Sigmoid colon (tissue), 7 donors: ENCODE results near the gene RAB4A. TPM values are rescaled to one million over a fixed set of nuclear protein-coding genes. Genes with fewer than 3 reads are reported as not detected.
A peak's percentile ranks its signal among the peaks of the same experiment; 100 is the strongest.

Experiments
- DNase-seq: peaks from one replicate; pipeline ENCODE4 v3.0.0-alpha.2; 2019
- H3K27ac ChIP-seq, 4 donors: fragments of 200-600 bp; sonication (generic); one replicate each; pipeline ENCODE4 v1.5.1; 2016 to 2019; ENCODE audit warnings: mild to moderate bottlenecking in 1 of 4
- H3K27me3 ChIP-seq, 3 donors: fragments of 200-600 bp; sonication (generic); one replicate each; pipeline ENCODE4 v1.5.1; 2019; ENCODE audit warnings: mild to moderate bottlenecking in 1 of 3
- H3K36me3 ChIP-seq, 4 donors: fragments of 200-600 bp; sonication (generic); one replicate each; pipeline ENCODE4 v1.5.1; 2016 to 2019
- H3K4me1 ChIP-seq, 4 donors: fragments of 200-600 bp; sonication (generic); one replicate each; pipeline ENCODE4 v1.5.1; 2017 to 2019
- H3K4me3 ChIP-seq, 4 donors: fragments of 200-600 bp; sonication (generic); one replicate each; pipeline ENCODE4 v1.5.1; 2017 to 2019; ENCODE audit warnings: mild to moderate bottlenecking in 2 of 4, moderate library complexity in 1 of 4
- H3K9me3 ChIP-seq, 4 donors: fragments of 200-600 bp in 3 of 4; sonication (generic) in 3 of 4; one replicate each; pipeline versions ENCODE4 v1.5.1 to v1.6.1; 2013 to 2019
- EP300 ChIP-seq, 4 donors: sonication (generic); formaldehyde crosslinking; IDR thresholded peaks; one replicate each; pipeline ENCODE4 v1.6.1; 2017; ENCODE audit warnings: antibody characterized with exemption in 4 of 4
- POLR2A ChIP-seq, 2 donors: fragments of 450-650 bp; IDR thresholded peaks; one replicate each; pipeline ENCODE4 v1.6.1; 2016; ENCODE audit warnings: antibody characterized with exemption in 2 of 2, mild to moderate bottlenecking in 2 of 2, moderate library complexity in 2 of 2
- POLR2AphosphoS5 ChIP-seq, 4 donors: sonication (generic); formaldehyde crosslinking; IDR thresholded peaks; one replicate each; pipeline ENCODE4 v1.6.1; 2017; ENCODE audit warnings: antibody characterized with exemption in 4 of 4
- WGBS, 2 donors: extraction: QIAGEN DNeasy Blood & Tissue Kit; methylation state at CpG; one replicate each; pipeline ENCODE4 v1.1.7; 2013; 5-methylcytosine and 5-hydroxymethylcytosine counted together
- intact Hi-C: fragments of 100-400 bp; cut with DNase I; formaldehyde crosslinking; loops from one replicate; pipeline ENCODE4 v1.15.1; 2023
- polyA plus RNA-seq, 3 donors: library from polyadenylated mRNA; stranded (reverse); fragments of 200-250 nt; gene quantifications; one replicate each; pipeline ENCODE4 v1.2.3, GENCODE V29; 2013
- total RNA-seq, 4 donors: library from RNA; depleted of rRNA; stranded (reverse); fragments of >200 nt; gene quantifications; one replicate each; pipeline ENCODE4 v1.1.0, GENCODE V29; 2016
- TF ChIP-seq, protein P1 (sequence below), 4 experiments: fragments of 450-650 bp in 3 of 4; fragments of 200-600 bp in 1 of 4; IDR thresholded peaks; one replicate each; pipeline ENCODE4 v1.5.1; 2016 to 2019; ENCODE audit warnings: antibody characterized with exemption in 4 of 4, mild to moderate bottlenecking in 3 of 4, moderate library complexity in 2 of 4
- donor health status: healthy with polysubstance abuse.
- donor health status: Bipolar disorder and iron deficiency.
- donor health status: healthy.

RAB4A gene
- total and polyA plus RNA-seq, 7 donors: 35.8 to 83.7 (median 52.4) TPM

DNA sequence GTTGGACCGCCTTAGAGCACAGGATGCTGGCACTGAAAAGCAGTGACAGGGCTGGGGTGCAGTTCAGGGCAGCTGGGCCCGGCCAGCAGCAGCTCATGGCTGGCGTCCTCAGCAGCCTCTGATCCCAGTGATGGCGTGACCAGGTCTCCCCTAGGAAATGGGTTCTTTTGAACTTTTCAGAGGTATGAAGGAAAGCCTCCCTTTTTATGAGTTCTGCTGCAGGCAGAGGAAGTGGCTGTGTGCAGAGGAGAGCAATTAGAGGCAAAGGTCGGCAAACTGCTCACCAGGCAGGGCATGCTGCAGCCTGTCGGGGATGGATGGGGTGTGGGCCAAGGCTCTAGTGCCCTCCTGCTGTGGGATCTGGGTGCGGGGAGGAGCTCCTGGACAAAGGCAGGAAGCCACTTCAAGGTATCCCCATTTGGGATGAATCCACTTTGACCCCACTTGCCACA is 45.6 kb upstream of the RAB4A start:
- no peaks in the 10 kb centered on the region for H3K27me3 ChIP-seq
- no peak for DNase-seq
- 24 to 67% methylated on average over 7 of the region's 7 CpGs for WGBS, 2 donors
- H3K4me1 ChIP-seq: peaks cover 0 to 51% (median 23%) of the 10 kb centered on the region in 4 donors
- no peak overlapping the region for H3K4me3 ChIP-seq
- H3K36me3 ChIP-seq: no peaks in the 10 kb centered on the region
- TF ChIP-seq POLR2AphosphoS5 (IDR thresholded peaks at IDR 0.05) (no peak), EP300 (IDR thresholded peaks at IDR 0.05) (no peak), POLR2A (IDR thresholded peaks at IDR 0.05) (no peak)
- TF ChIP-seq, protein P1, sequence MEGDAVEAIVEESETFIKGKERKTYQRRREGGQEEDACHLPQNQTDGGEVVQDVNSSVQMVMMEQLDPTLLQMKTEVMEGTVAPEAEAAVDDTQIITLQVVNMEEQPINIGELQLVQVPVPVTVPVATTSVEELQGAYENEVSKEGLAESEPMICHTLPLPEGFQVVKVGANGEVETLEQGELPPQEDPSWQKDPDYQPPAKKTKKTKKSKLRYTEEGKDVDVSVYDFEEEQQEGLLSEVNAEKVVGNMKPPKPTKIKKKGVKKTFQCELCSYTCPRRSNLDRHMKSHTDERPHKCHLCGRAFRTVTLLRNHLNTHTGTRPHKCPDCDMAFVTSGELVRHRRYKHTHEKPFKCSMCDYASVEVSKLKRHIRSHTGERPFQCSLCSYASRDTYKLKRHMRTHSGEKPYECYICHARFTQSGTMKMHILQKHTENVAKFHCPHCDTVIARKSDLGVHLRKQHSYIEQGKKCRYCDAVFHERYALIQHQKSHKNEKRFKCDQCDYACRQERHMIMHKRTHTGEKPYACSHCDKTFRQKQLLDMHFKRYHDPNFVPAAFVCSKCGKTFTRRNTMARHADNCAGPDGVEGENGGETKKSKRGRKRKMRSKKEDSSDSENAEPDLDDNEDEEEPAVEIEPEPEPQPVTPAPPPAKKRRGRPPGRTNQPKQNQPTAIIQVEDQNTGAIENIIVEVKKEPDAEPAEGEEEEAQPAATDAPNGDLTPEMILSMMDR (IDR thresholded peaks at IDR 0.05): no peak
- H3K27ac ChIP-seq: no peak overlapping the region
- H3K9me3 ChIP-seq: no peaks in the 10 kb centered on the region
- intact Hi-C loops: loop anchor here (5.0 to 10.0 kb wide), 5 partner anchors 68 to 423 kb away; no protein-coding TSS in a partner anchor

DNA sequence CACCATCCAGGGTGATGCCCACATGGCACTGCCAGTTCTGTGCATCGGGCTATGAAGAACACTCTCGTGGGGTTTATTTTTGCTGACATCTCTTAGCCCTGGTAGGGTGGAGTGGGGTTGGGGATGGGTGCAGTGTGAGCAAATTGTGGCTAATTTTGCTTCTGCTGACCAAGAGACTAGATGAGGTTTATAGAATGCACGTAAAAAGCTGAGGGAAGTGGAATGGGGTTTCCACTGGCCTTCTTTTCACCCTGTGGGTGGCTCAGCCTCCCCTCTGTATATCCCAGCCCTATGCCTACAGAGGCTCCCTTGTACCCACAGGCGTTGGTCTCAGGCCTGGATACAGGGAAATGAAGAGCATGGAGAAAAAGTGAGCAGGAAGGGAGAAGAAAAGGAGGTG is 44.1 kb upstream of the RAB4A start:
- no peaks in the 10 kb centered on the region for H3K36me3 ChIP-seq
- H3K9me3 ChIP-seq: no peaks in the 10 kb centered on the region
- H3K27ac ChIP-seq: no peak overlapping the region
- H3K4me1 ChIP-seq: peaks cover 0 to 51% (median 23%) of the 10 kb centered on the region in 4 donors
- intact Hi-C loops: loop anchor here (1.0 to 10.0 kb wide), 7 partner anchors 69 to 562 kb away; partner anchors contain the start of gene RHOU
- H3K4me3 ChIP-seq: no peak overlapping the region
- DNase-seq: no peak
- no peak for TF ChIP-seq EP300 (IDR thresholded peaks at IDR 0.05)
- no peak for TF ChIP-seq POLR2AphosphoS5 (IDR thresholded peaks at IDR 0.05)
- no peak for TF ChIP-seq POLR2A (IDR thresholded peaks at IDR 0.05)
- TF ChIP-seq, protein P1 (IDR thresholded peaks at IDR 0.05): no peak
- H3K27me3 ChIP-seq: no peaks in the 10 kb centered on the region
- WGBS, 2 donors: 79 to 84% methylated on average over 4 of the region's 4 CpGs

DNA sequence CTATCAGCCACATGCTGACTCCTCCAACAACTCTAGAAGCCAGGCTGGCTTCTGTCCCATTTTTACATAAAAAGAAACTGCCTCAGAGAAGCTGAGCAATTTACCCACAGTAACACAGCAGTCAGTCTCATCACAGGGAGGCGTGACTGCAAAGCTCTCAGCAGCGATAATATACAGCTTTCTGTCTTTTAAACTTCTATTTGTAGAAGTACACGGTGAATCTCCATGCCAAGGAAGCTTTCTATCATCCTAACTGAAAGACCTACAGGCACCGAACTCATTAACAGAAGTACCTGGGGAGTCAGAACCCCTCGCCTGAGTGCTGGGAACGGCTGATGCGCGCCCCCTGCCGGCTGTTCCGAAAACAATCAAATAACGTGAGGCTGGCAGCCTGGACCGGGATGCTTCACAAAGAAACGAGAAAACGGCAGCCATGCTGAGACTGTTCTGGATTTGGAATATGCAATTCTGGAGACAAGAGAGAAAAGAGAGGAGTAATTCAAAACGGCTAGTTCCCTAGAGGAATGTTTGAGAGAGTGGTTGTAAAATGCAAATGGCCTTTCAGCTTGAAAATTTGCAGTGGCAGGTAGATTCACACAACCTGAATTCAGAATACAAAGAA is 43.5 kb upstream of the RAB4A start:
- intact Hi-C loops: loop anchor here (1.0 to 10.0 kb wide), 7 partner anchors 70 to 563 kb away; partner anchors contain the start of gene RHOU
- Histone ChIP-seq H3K27me3 (no peaks in the 10 kb centered on the region), H3K9me3 (no peaks in the 10 kb centered on the region), H3K27ac (no peak overlapping the region), H3K4me1 (peaks cover 0 to 47% (median 22%) of the 10 kb centered on the region in 4 donors), H3K36me3 (no peaks in the 10 kb centered on the region), H3K4me3 (no peak overlapping the region)
- DNase-seq: peak; percentile 92
- TF ChIP-seq POLR2A (IDR thresholded peaks at IDR 0.05): no peak
- peak in 2 of 4 donors; percentile 21 to 37 for TF ChIP-seq POLR2AphosphoS5 (IDR thresholded peaks at IDR 0.05)
- TF ChIP-seq, protein P1 (IDR thresholded peaks at IDR 0.05): peak; percentile 71 to 83 (median 79)
- peak in 1 of 4 donors; percentile 18 for TF ChIP-seq EP300 (IDR thresholded peaks at IDR 0.05)
- WGBS, 2 donors: 8 to 12% methylated on average over 15 of the region's 15 CpGs

GRCh38 chr1:229228522-229228921 is 42.4 kb upstream of the RAB4A start:
- Histone ChIP-seq H3K9me3 (no peaks in the 10 kb centered on the region), H3K4me3 (no peak overlapping the region), H3K4me1 (peaks cover 0 to 47% (median 22%) of the 10 kb centered on the region in 4 donors), H3K27ac (no peak overlapping the region), H3K27me3 (no peaks in the 10 kb centered on the region), H3K36me3 (no peaks in the 10 kb centered on the region)
- WGBS, 2 donors: 81 to 91% methylated on average over 2 of the region's 2 CpGs
- peak; percentile 40 for DNase-seq
- TF ChIP-seq POLR2A (IDR thresholded peaks at IDR 0.05): no peak
- TF ChIP-seq, protein P1 (IDR thresholded peaks at IDR 0.05): no peak
- no peak for TF ChIP-seq POLR2AphosphoS5 (IDR thresholded peaks at IDR 0.05)
- no peak for TF ChIP-seq EP300 (IDR thresholded peaks at IDR 0.05)
- intact Hi-C loops: loop anchor here (5.0 to 10.0 kb wide), 5 partner anchors 71 to 426 kb away; no protein-coding TSS in a partner anchor
